Measurements from ENCODE around the gene PECR.

Gene PECR

DNA sequence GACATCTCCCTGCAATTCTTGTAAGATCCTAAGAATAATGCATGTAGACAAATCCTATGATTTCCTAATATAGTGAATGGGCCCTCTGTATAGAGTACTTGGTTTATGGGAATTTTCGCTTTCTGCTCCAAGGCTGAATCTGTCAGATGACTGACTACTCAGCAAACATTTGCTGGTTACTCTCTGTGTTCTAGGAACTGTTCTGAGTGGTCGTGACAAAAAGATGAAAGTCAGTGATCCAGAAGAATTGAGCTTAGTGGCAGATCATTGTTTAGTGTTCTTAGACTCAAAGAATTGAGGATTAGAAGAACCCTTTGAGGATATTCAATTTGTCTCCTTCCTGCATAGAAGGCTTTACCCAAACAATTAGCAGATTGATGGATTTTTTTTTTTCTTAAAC, 37.5 kb upstream of the PECR start:
- no peak for TF ChIP-seq CEBPB (IDR thresholded peaks at IDR 0.05)
- no peak for TF ChIP-seq EP300 (IDR thresholded peaks at IDR 0.05; ENCODE audit: borderline replicate concordance)
- TF ChIP-seq, protein P1, sequence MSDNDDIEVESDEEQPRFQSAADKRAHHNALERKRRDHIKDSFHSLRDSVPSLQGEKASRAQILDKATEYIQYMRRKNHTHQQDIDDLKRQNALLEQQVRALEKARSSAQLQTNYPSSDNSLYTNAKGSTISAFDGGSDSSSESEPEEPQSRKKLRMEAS (IDR thresholded peaks at IDR 0.05): no peak
- no peak for TF ChIP-seq RAD21 (IDR thresholded peaks at IDR 0.05; ENCODE audit: low read depth)
- TF ChIP-seq ZBTB7A (IDR thresholded peaks at IDR 0.05; ENCODE audit: low read depth): no peak
- TF ChIP-seq, protein P2, sequence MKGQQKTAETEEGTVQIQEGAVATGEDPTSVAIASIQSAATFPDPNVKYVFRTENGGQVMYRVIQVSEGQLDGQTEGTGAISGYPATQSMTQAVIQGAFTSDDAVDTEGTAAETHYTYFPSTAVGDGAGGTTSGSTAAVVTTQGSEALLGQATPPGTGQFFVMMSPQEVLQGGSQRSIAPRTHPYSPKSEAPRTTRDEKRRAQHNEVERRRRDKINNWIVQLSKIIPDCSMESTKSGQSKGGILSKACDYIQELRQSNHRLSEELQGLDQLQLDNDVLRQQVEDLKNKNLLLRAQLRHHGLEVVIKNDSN (IDR thresholded peaks at IDR 0.05): no peak
- TF ChIP-seq EGR1 (IDR thresholded peaks at IDR 0.05): no peak
- no peak for TF ChIP-seq NFIC (IDR thresholded peaks at IDR 0.05)
- no peak for TF ChIP-seq CREB1 (IDR thresholded peaks at IDR 0.05; ENCODE audit: low read depth)
- TF ChIP-seq TEAD4 (IDR thresholded peaks at IDR 0.05): no peak
- no peak for TF ChIP-seq TCF12 (IDR thresholded peaks at IDR 0.05; ENCODE audit: low read depth)
- TF ChIP-seq, protein P3, sequence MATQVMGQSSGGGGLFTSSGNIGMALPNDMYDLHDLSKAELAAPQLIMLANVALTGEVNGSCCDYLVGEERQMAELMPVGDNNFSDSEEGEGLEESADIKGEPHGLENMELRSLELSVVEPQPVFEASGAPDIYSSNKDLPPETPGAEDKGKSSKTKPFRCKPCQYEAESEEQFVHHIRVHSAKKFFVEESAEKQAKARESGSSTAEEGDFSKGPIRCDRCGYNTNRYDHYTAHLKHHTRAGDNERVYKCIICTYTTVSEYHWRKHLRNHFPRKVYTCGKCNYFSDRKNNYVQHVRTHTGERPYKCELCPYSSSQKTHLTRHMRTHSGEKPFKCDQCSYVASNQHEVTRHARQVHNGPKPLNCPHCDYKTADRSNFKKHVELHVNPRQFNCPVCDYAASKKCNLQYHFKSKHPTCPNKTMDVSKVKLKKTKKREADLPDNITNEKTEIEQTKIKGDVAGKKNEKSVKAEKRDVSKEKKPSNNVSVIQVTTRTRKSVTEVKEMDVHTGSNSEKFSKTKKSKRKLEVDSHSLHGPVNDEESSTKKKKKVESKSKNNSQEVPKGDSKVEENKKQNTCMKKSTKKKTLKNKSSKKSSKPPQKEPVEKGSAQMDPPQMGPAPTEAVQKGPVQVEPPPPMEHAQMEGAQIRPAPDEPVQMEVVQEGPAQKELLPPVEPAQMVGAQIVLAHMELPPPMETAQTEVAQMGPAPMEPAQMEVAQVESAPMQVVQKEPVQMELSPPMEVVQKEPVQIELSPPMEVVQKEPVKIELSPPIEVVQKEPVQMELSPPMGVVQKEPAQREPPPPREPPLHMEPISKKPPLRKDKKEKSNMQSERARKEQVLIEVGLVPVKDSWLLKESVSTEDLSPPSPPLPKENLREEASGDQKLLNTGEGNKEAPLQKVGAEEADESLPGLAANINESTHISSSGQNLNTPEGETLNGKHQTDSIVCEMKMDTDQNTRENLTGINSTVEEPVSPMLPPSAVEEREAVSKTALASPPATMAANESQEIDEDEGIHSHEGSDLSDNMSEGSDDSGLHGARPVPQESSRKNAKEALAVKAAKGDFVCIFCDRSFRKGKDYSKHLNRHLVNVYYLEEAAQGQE (IDR thresholded peaks at IDR 0.05; ENCODE audit: low read depth): no peak
- no peak for TF ChIP-seq TAF1 (IDR thresholded peaks at IDR 0.05; ENCODE audit: low read depth)
- TF ChIP-seq YY1 (IDR thresholded peaks at IDR 0.05; ENCODE audit: low read depth): no peak
- no peak for TF ChIP-seq FOXM1 (IDR thresholded peaks at IDR 0.05; ENCODE audit: borderline replicate concordance, low read depth)

DNA sequence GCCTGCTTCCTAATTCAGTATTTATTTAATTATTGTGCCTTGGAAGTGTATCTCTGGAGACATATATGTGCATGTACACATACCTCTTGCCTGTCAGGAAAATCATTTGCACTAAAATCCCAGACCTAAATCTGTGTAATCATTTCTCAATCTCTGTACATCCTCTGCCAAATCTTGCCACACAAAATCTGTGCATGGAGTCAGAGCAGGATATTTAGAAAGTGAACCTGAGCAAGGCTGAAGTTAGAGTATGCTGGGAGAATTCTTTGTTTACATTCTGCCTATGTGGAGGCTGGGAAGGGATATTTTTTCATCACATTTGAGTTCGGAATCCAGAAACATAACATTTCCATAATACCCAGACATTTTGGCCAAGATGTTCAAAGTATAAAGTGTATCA, 36.9 kb upstream of the PECR start:
- TF ChIP-seq NFIC (IDR thresholded peaks at IDR 0.05) (no peak), CREB1 (IDR thresholded peaks at IDR 0.05; ENCODE audit: low read depth) (no peak), TCF12 (IDR thresholded peaks at IDR 0.05; ENCODE audit: low read depth) (no peak), RAD21 (IDR thresholded peaks at IDR 0.05; ENCODE audit: low read depth) (no peak), CEBPB (IDR thresholded peaks at IDR 0.05) (no peak), TAF1 (IDR thresholded peaks at IDR 0.05; ENCODE audit: low read depth) (no peak)
- TF ChIP-seq, protein P3 (IDR thresholded peaks at IDR 0.05; ENCODE audit: low read depth): no peak
- TF ChIP-seq, protein P2 (IDR thresholded peaks at IDR 0.05): no peak

DNA sequence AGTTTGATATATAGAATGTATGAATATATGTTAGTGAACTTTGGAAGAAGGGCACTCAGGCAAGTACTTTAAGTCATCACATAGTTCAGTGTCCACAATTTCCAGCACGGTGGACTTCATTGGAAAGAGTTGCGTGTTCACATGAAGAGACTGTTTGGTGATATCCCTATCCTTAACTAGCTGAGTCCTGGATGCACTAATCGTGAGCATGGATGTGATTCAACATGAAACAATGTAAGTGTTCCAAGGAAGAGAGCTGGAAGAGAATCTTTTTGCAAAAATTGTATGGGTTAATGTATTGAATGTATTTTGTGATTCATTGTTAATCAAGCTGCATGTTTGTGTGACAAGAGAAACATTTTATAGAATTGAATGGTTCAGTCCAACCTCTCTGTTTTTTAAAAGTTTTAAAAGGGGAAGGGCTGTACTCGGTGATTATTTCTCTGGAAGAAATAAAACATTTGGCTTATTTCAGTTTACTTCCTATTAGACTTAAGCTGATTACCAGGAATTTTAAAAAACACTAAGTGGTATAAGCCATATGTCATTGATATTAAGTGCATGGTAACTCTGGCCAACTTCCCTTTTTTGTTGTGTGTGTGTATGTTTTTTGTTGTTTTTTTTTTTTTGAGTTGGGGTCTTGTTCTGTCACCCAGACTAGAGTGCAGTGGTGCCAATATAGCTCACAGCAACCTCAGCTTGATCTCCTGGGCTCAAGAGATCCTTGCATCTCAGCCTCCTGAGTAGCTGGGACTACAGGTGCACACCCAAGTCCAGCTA, 36.1 kb upstream of the PECR start:
- TF ChIP-seq, protein P1 (IDR thresholded peaks at IDR 0.05): no peak
- TF ChIP-seq NFIC (IDR thresholded peaks at IDR 0.05): no peak

DNA sequence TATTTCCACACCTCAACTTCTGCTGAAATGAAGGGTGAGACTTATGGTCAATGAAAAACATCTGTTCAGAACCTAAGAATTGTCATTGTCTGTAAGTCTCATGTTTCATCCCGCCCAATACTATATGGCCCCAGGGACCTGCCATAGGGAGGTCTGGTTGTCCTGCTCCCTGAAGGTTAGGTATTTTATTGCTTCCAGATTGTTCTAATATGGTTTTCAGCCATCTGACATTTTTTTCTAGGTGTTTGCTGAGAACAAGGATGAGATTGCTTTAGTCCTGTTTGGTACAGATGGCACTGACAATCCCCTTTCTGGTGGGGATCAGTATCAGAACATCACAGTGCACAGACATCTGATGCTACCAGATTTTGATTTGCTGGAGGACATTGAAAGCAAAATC, 34.8 kb upstream of the PECR start:
- TF ChIP-seq, protein P2 (IDR thresholded peaks at IDR 0.05): no peak
- TF ChIP-seq TAF1 (IDR thresholded peaks at IDR 0.05; ENCODE audit: low read depth) (no peak), ZBTB7A (IDR thresholded peaks at IDR 0.05; ENCODE audit: low read depth) (no peak), RAD21 (IDR thresholded peaks at IDR 0.05; ENCODE audit: low read depth) (no peak), YY1 (IDR thresholded peaks at IDR 0.05; ENCODE audit: low read depth) (no peak)

DNA sequence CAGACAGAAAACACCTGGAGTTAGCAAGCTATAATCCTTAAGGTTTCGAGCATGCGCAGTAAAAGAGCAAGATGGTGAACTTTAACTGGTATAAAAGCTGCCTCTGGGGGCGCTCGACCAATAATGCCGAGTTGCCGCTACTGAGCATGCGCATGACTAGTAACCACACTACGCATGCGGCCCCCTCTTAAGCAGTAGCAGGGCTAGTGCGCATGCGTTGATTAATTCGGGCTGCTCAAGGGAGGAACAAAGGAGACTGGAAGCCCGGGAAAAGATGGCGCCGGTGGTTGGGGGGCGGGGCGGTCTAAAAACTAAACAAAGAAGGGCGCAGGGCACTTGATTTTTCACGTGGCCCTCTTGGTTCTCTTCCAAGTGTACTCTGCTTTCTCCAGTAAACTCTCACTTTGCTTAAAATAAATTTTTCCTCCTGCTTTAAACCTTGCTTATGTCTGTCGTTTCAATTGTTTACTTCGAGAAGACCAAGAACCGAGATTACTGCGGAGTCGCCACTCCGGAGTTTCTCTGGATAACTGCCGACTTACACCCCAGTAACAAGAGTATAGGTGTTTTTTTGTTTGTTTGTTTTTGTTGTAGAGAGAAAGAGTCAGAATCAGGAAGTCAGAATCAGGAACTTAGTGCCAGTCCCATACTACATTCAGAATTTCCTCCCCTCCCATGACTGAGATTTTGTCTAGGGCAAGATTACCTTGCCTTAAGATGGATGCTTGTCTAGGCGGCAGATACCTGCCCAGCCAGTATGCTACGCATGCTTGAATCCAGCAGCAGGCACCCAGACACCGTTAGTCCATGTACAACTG, 33.3 kb upstream of the PECR start:
- TF ChIP-seq, protein P1 (IDR thresholded peaks at IDR 0.05): peak; percentile 34; the same call in 1 of the 2 replicates
- peak; percentile 88 for TF ChIP-seq YY1 (IDR thresholded peaks at IDR 0.05; ENCODE audit: low read depth)
- TF ChIP-seq, protein P2 (IDR thresholded peaks at IDR 0.05): no peak

All from Ishikawa (cell line).